ENCODE measurements around the gene CR1. TPM values are rescaled to one million over a fixed set of nuclear protein-coding genes. Genes with fewer than 3 reads are reported as not detected.

CR1 gene
- total and polyA plus RNA-seq, 9 of the 15 experiments (the other 6 are each of a cell fraction or from before 2014, with no cell fraction given) = 0.07 to 0.47 (median 0.18) TPM

DNA sequence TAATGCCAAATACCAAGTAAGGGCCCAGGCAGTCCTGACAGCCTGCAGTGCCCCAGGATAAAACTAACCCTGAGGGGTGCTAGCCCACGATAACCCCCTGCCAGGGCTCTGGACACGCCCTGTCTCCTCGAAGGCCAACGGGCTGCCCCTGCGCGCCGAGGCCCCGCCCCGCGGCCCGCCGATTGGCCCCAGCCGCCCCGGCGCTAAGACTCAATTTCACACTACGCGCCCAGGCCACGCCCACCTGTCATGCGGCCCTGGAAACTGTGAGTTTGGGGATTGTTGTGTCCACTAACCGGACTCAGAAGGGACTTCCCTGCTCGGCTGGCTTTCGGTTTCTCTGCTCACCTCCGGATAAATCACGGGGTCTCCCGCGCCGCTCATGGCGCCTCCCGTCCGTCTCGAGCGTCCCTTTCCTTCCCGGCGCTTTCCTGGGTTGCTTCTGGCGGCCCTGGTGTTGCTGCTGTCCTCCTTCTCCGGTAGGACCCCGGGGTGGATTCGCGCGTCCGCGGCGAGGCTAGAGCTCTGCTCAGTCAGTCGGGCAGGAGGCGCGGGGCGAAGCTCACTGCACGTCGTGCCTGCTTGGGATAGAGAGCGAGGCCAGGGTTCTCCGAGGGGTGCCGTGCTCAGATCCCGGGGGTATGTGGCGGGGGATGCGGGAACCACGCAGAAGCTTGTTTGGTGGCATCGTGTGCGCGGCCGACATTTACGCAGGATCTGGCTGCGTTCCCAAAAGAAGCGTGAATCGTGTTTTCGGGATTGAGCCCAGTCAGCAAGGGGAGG lies 149.1 kb downstream of the CR1 start, which contains the start of gene CR1L (continued):
- TF ChIP-seq, protein P1, sequence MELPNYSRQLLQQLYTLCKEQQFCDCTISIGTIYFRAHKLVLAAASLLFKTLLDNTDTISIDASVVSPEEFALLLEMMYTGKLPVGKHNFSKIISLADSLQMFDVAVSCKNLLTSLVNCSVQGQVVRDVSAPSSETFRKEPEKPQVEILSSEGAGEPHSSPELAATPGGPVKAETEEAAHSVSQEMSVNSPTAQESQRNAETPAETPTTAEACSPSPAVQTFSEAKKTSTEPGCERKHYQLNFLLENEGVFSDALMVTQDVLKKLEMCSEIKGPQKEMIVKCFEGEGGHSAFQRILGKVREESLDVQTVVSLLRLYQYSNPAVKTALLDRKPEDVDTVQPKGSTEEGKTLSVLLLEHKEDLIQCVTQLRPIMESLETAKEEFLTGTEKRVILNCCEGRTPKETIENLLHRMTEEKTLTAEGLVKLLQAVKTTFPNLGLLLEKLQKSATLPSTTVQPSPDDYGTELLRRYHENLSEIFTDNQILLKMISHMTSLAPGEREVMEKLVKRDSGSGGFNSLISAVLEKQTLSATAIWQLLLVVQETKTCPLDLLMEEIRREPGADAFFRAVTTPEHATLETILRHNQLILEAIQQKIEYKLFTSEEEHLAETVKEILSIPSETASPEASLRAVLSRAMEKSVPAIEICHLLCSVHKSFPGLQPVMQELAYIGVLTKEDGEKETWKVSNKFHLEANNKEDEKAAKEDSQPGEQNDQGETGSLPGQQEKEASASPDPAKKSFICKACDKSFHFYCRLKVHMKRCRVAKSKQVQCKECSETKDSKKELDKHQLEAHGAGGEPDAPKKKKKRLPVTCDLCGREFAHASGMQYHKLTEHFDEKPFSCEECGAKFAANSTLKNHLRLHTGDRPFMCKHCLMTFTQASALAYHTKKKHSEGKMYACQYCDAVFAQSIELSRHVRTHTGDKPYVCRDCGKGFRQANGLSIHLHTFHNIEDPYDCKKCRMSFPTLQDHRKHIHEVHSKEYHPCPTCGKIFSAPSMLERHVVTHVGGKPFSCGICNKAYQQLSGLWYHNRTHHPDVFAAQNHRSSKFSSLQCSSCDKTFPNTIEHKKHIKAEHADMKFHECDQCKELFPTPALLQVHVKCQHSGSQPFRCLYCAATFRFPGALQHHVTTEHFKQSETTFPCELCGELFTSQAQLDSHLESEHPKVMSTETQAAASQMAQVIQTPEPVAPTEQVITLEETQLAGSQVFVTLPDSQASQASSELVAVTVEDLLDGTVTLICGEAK (IDR thresholded peaks at IDR 0.05) = 0 out of 2 replicates have a peak, but pooled peaks have one; percentile 23
- TF ChIP-seq, protein P1 (CRISPR knock-in tag; IDR thresholded peaks at IDR 0.05) = no peak
- TF ChIP-seq ETV6 (IDR thresholded peaks at IDR 0.05; ENCODE audit: borderline replicate concordance in 1 of 2, low read depth in 2 of 2, low read length in 1 of 2) (no peak), ETV6 (CRISPR knock-in tag; IDR thresholded peaks at IDR 0.05; ENCODE audit: borderline replicate concordance) (peak; percentile 58; the same call in 1 of the 2 replicates), PHB2 (IDR thresholded peaks at IDR 0.05; ENCODE audit: low read depth) (no peak), CREM (IDR thresholded peaks at IDR 0.05; ENCODE audit: low read depth) (peak; percentile 86), YY1 (IDR thresholded peaks at IDR 0.05; ENCODE audit: borderline replicate concordance in 1 of 3, control insufficient read depth in 1 of 3, extremely low read depth in 1 of 3, insufficient read depth in 3 of 3, insufficient read length in 1 of 3, insufficient replicate concordance in 2 of 3, low read depth in 1 of 3, low read length in 2 of 3) (peak in 2 of 3 experiments; percentile 10 to 53), MBD2 (IDR thresholded peaks at IDR 0.05; ENCODE audit: borderline replicate concordance, low read depth) (peak; percentile 66)
